HepG2 (cell line): ENCODE data around the gene RAB3D. TPM values are rescaled to one million over a fixed set of nuclear protein-coding genes. Genes with fewer than 3 reads are reported as not detected.

Experiments used
- FOSL1 ChIP-seq: sonication (generic); formaldehyde crosslinking; IDR thresholded peaks from 2 replicates; pipeline ENCODE4 v1.9.0; 2021; ENCODE audit warnings: missing genetic modification reagents, borderline replicate concordance
- HOXA9 ChIP-seq: sonication (generic); formaldehyde crosslinking; IDR thresholded peaks from 2 replicates; pipeline ENCODE4 v1.8.1; 2022; ENCODE audit warnings: missing genetic modification reagents, mild to moderate bottlenecking, moderate library complexity, borderline replicate concordance
- RARA ChIP-seq: IDR thresholded peaks from 2 replicates; pipeline ENCODE4 v1.6.1; 2016; ENCODE audit warnings: missing genetic modification reagents, missing compliant biosample characterization
- ZNF326 ChIP-seq: sonication (generic); formaldehyde crosslinking; IDR thresholded peaks from 2 replicates; pipeline ENCODE4 v1.4.0; 2020; ENCODE audit warnings: missing genetic modification reagents, borderline replicate concordance
- polyA plus RNA-seq, 8 experiments: library from polyadenylated mRNA; depleted of rRNA in 3 of 8; stranded (reverse) in 7 of 8; unstranded in 1 of 8; fragments of >200 nt; fragmentation: Illumina TruSeq in 4 of 8; extraction: Trizol in 4 of 8; gene quantifications; 2 replicates each; pipeline versions ENCODE4 v1.2.1 to v1.2.3, GENCODE V29; 2011 to 2016; ENCODE audit warnings: low read depth in 4 of 8, missing spikeins in 1 of 8, mixed read lengths in 1 of 8; ENCODE audit not compliant: insufficient read depth in 1 of 8
- total RNA-seq, 5 experiments: library from RNA; depleted of rRNA; stranded (reverse); fragments of >200 nt; fragmentation: Illumina TruSeq; extraction: Trizol; gene quantifications; 2 replicates each; pipeline ENCODE4 v1.2.3, GENCODE V29; 2016; ENCODE audit warnings: low read depth in 1 of 5
- TF ChIP-seq, protein P1 (sequence below): sonication (generic); formaldehyde crosslinking; IDR thresholded peaks from 2 replicates; pipeline ENCODE4 v1.5.0; 2020; ENCODE audit warnings: mild to moderate bottlenecking, low read depth, missing genetic modification reagents, borderline replicate concordance
- TF ChIP-seq, protein P2 (sequence below): sonication (generic); formaldehyde crosslinking; IDR thresholded peaks from 2 replicates; pipeline ENCODE4 v1.8.1; 2023; ENCODE audit warnings: missing genetic modification reagents, inconsistent platforms, borderline replicate concordance
- TF ChIP-seq, protein P3 (sequence below): sonication (generic); formaldehyde crosslinking; IDR thresholded peaks from 2 replicates; pipeline ENCODE4 v1.5.1; 2020; ENCODE audit warnings: mild to moderate bottlenecking, missing genetic modification reagents, borderline replicate concordance
- TF ChIP-seq, protein P4 (sequence below): sonication (generic); formaldehyde crosslinking; IDR thresholded peaks from 2 replicates; pipeline ENCODE4 v1.4.0; 2020; ENCODE audit warnings: missing genetic modification reagents
- TF ChIP-seq, protein P5 (sequence below), 2 experiments: sonication (generic) in 1 of 2; formaldehyde crosslinking in 1 of 2; IDR thresholded peaks; 2 replicates each; pipeline versions ENCODE4 v1.4.0 to v1.6.1; 2018 to 2020; ENCODE audit warnings: missing genetic modification reagents in 2 of 2, borderline replicate concordance in 1 of 2, low read depth in 1 of 2, mild to moderate bottlenecking in 1 of 2, missing biosample characterization in 1 of 2
- TF ChIP-seq, protein P6 (sequence below): sonication (generic); formaldehyde crosslinking; IDR thresholded peaks from 2 replicates; pipeline ENCODE4 v1.5.0; 2020; ENCODE audit warnings: mild to moderate bottlenecking, missing genetic modification reagents
- TF ChIP-seq, protein P7 (sequence below): sonication (generic); formaldehyde crosslinking; IDR thresholded peaks from 2 replicates; pipeline ENCODE4 v1.4.0; 2020; ENCODE audit warnings: missing genetic modification reagents, mild to moderate bottlenecking, borderline replicate concordance
- TF ChIP-seq, protein P8 (sequence below): sonication (generic); formaldehyde crosslinking; IDR thresholded peaks from 2 replicates; pipeline ENCODE4 v1.4.0; 2020; ENCODE audit warnings: mild to moderate bottlenecking, missing genetic modification reagents

Gene RAB3D
- total and polyA plus RNA-seq, 2 of the 13 experiments (the other 11 are each of a cell fraction or from before 2014, with no cell fraction given), result 2.0 to 16.1 TPM

DNA sequence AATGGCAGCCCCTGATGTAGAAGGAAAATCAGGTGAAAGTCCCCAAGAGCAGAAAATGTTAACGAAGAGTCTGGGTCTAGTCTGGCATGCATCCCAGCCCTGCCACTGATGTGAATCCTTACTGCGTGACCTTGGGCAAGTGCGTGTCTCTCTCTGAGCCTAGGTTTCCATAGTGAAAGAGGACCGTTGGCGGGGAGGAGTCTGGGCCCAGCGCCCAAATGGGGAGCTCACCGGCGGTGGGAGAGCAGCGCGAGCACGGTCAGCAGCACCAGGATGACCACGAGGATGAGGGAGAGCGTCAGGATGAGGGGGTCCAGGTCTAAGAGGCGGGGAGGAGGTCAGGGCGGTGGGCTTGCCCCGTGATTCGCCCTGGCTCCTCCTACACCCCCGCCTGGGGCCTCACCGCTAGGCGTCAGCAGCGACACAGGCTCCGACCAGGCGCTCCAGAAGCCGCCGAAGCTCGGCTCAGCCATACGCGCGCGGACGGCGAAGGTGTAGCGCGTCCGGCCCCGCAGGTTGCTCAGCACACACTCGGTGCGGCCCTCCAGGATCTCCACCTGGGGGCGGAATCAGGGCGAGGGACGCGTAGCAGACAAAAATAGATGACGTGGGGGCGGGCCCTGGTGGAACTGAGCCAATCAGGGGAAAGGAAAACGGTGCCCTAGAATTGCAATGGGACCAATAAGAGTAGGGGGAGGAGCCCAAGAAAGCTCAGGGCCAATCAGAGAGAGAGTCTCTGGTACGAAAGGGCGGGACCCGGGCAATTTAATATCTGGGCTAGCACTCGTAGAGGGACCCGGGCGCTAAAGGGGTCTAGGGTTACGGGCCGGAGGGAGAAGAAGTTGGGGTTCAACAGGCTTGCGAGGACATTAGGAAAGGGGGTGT is 41.4 kb upstream of the RAB3D start (continued):
- TF ChIP-seq, protein P1, sequence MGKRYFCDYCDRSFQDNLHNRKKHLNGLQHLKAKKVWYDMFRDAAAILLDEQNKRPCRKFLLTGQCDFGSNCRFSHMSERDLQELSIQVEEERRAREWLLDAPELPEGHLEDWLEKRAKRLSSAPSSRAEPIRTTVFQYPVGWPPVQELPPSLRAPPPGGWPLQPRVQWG (CRISPR knock-in tag), result no peak
- TF ChIP-seq FOSL1, result no peak
- TF ChIP-seq, protein P2, sequence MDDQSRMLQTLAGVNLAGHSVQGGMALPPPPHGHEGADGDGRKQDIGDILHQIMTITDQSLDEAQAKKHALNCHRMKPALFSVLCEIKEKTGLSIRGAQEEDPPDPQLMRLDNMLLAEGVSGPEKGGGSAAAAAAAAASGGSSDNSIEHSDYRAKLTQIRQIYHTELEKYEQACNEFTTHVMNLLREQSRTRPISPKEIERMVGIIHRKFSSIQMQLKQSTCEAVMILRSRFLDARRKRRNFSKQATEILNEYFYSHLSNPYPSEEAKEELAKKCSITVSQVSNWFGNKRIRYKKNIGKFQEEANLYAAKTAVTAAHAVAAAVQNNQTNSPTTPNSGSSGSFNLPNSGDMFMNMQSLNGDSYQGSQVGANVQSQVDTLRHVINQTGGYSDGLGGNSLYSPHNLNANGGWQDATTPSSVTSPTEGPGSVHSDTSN (CRISPR knock-in tag), result no peak
- TF ChIP-seq, protein P3, sequence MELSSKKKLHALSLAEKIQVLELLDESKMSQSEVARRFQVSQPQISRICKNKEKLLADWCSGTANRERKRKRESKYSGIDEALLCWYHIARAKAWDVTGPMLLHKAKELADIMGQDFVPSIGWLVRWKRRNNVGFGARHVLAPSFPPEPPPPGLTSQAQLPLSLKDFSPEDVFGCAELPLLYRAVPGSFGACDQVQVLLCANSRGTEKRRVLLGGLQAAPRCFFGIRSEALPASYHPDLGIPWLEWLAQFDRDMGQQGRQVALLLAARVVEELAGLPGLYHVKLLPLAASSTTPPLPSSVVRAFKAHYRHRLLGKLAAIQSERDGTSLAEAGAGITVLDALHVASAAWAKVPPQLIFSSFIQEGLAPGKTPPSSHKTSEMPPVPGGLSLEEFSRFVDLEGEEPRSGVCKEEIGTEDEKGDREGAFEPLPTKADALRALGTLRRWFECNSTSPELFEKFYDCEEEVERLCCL (CRISPR knock-in tag), result no peak
- TF ChIP-seq, protein P4, sequence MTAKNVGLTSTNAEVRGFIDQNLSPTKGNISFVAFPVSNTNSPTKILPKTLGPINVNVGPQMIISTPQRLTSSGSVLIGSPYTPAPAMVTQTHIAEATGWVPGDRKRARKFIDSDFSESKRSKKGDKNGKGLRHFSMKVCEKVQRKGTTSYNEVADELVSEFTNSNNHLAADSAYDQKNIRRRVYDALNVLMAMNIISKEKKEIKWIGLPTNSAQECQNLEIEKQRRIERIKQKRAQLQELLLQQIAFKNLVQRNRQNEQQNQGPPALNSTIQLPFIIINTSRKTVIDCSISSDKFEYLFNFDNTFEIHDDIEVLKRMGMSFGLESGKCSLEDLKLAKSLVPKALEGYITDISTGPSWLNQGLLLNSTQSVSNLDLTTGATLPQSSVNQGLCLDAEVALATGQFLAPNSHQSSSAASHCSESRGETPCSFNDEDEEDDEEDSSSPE (CRISPR knock-in tag), result peak; percentile 90
- no peak for TF ChIP-seq HOXA9 (CRISPR knock-in tag)
- TF ChIP-seq, protein P5, sequence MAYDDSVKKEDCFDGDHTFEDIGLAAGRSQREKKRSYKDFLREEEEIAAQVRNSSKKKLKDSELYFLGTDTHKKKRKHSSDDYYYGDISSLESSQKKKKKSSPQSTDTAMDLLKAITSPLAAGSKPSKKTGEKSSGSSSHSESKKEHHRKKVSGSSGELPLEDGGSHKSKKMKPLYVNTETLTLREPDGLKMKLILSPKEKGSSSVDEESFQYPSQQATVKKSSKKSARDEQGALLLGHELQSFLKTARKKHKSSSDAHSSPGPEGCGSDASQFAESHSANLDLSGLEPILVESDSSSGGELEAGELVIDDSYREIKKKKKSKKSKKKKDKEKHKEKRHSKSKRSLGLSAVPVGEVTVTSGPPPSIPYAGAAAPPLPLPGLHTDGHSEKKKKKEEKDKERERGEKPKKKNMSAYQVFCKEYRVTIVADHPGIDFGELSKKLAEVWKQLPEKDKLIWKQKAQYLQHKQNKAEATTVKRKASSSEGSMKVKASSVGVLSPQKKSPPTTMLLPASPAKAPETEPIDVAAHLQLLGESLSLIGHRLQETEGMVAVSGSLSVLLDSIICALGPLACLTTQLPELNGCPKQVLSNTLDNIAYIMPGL (CRISPR knock-in tag; IDR thresholded peaks at IDR 0.05; ENCODE audit: borderline replicate concordance in 1 of 2, low read depth in 1 of 2), result peak; percentile 91 to 96; a peak in 3 of 4 replicates
- TF ChIP-seq, protein P6, sequence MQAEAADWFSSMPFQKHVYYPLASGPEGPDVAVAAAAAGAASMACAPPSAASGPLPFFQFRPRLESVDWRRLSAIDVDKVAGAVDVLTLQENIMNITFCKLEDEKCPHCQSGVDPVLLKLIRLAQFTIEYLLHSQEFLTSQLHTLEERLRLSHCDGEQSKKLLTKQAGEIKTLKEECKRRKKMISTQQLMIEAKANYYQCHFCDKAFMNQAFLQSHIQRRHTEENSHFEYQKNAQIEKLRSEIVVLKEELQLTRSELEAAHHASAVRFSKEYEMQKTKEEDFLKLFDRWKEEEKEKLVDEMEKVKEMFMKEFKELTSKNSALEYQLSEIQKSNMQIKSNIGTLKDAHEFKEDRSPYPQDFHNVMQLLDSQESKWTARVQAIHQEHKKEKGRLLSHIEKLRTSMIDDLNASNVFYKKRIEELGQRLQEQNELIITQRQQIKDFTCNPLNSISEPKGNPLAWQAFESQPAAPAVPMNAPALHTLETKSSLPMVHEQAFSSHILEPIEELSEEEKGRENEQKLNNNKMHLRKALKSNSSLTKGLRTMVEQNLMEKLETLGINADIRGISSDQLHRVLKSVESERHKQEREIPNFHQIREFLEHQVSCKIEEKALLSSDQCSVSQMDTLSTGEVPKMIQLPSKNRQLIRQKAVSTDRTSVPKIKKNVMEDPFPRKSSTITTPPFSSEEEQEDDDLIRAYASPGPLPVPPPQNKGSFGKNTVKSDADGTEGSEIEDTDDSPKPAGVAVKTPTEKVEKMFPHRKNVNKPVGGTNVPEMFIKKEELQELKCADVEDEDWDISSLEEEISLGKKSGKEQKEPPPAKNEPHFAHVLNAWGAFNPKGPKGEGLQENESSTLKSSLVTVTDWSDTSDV (CRISPR knock-in tag), result no peak
- TF ChIP-seq, protein P7, sequence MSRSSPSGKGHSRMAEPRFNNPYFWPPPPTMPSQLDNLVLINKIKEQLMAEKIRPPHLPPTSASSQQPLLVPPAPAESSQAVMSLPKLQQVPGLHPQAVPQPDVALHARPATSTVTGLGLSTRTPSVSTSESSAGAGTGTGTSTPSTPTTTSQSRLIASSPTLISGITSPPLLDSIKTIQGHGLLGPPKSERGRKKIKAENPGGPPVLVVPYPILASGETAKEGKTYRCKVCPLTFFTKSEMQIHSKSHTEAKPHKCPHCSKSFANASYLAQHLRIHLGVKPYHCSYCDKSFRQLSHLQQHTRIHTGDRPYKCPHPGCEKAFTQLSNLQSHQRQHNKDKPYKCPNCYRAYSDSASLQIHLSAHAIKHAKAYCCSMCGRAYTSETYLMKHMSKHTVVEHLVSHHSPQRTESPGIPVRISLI (CRISPR knock-in tag), result peak; percentile 36; the same call in 1 of the 2 replicates
- TF ChIP-seq, protein P8, sequence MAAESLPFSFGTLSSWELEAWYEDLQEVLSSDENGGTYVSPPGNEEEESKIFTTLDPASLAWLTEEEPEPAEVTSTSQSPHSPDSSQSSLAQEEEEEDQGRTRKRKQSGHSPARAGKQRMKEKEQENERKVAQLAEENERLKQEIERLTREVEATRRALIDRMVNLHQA (CRISPR knock-in tag), result no peak
- TF ChIP-seq ZNF326 (CRISPR knock-in tag), result no peak
- TF ChIP-seq RARA (CRISPR knock-in tag), result peak; percentile 38; the same call in 1 of the 2 replicates
